Activated CD4-positive, CD25-positive, alpha-beta regulatory T cell (primary cell): ENCODE results near the gene ANKRD33B.
"Not testable (repeated sequence)": the region's sequence is repeated elsewhere in the genome, so short reads cannot be mapped to it uniquely, and the experiment has no call there.

ENCODE experiments used
- DNase-seq, 4 experiments: peaks; one replicate each; lab custom pipeline; 2025; lab: John Stamatoyannopoulos, UW

Gene ANKRD33B

GRCh38 chr5:10660135-10660534 lies 96.3 kb downstream of the ANKRD33B start:
- DNase-seq, result no peak

DNA sequence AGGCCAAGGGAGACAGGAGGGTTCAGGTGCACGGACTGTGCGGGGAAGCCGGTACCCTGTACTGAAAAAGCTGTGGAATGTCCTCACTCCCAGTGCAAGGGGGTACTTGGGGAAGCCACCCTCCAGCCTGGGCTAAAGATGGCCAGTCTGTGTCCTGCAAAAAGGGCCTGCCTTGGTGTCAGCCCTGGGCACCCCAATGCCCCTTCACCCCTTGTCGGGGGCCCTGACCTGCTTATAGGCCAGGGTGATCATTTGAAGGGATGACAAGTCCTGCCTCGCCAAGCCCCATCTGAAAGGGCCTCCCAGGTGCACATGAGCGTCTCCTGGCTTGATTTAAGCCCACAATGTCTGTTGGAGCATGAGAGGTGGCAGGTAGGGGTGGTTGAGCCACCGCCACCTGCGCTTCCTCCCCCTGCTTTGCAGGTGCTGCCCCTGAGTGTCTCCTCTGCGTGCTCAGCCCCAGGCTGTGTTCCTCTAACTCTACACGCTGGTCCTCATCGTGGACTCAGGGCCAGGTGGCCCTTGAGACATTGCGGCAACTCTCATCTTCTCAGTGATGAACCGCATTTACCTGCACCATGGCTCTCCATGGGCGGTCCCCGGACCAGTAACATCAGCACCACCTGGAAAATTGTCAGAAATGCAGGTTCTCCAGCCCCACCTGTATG lies 97.0 kb downstream of the ANKRD33B start:
- DNase-seq, result no peak

GRCh38 chr5:10661401-10661800 lies 97.5 kb downstream of the ANKRD33B start:
- DNase-seq, result no peak

DNA sequence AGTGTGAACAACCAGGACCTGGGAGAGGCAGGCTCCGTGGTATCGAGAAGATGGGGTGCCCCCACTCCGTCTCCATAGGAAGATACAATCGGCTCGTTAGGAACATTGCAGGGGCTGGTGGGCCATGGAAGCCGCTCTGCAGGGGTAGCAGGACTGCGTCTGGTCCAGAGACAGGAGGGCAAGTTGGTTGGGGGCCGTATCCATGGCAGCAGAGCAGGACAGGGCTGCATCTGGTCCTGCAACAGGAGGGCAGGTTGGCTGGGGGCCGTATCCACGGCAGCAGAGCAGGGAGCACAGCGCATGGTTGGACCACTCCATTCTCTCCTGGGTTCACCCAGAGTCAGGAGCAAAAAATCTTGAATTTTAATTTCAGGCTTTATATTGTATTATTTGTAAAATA lies 98.2 kb downstream of the ANKRD33B start:
- no peak for DNase-seq

GRCh38 chr5:10662661-10663488 lies 99.0 kb downstream of the ANKRD33B start:
- no peak for DNase-seq

DNA sequence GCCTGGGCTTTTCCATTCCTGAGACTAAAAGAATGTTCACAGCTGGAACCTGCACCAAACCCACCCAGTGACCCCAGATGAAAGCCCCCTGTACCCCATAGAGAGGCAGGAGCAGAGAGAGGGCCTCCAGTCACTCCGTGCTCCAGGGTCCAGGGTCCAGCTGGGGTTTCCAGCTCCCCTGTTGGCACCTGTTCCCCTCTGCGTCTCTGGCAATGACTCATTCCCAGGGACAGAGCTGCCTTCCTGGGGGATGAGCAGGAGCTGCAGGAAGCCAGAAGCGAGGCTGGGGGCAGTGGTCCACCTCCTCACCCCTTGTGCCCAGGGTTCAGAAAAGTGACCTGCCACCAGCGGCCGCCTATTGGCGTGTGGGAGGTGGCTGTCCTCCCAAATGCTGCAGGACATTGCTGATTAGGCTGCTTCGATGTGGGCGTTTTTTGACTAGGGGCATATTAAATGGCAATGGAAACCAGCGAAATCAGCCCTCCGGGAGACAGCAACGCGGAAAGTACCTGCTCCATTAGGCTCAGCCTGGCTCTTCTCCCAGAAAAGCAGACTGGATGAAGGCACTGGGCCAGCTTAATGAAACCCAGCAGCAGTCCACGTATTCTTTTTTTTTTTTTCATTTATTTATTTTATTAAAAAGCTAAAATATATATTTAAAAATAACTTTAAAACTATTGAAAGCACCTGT lies 99.8 kb downstream of the ANKRD33B start:
- no peak for DNase-seq

DNA sequence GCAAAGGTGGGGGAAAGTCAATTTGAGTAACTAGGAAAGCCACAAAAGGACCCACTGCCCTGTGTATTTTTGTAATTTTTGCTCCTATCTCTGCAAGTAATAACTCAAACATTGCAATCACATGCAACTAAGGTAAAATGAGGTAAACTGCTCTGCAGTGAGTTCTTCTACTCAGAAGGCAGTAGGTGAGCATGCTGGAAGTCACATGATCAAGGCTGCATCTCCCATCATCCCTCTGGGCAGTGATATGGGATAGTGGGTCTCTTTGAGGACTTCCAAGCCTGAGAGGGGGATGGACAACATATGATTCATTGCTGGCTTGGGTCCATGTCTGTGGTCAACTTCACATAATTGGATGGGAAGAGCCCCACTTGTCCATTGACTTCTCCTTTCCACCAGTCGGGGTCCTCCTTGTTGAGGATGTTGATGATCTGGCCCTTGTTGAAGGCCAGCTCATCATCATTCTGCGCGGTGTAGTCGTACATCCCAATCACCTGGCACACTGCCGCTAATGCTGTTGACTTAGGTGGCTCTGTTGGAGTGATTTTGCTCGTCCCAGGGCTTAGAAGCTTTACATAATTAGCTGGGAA lies 100.4 kb downstream of the ANKRD33B start:
- not testable (repeated sequence) for DNase-seq

- DNase-seq, result no peak
These were observed 101.9 kb downstream of the ANKRD33B start for GRCh38 chr5:10665799-10666198.

DNA sequence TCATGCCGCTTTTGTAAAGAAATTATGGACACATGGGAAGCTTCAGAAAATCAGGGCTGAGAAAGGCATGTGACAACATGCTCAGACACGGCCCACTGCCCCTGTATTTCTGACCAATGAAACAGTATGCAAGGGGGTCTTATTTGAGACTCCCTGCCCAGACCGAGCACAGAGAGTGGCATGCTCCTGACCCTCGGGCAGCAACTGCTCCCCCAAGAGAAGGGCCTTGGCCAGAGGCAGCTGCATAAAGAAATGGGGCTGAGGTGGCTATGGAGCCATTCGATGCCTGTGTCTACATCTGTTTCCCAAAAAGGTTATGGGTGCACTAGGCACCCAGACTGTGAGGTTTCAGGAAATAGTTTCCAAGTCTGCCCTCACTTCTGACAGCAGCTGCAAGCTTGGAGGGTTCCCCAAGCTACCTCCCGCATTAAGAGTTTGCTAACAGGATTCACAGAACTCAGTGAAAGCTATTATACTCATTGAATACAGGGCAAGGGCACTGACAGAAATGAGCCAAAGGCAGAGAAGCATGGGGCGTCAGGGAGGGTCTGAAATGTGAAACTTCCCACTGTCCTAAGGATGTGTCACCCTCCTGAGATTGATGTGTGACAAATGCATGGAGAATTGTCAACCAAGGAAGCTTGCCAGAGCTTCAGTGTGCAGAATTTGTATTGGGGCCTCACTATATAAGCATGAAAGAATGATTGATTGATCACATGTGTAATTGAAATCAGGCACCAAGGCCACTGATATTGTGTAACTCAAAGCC lies 102.8 kb downstream of the ANKRD33B start:
- no peak for DNase-seq

DNA sequence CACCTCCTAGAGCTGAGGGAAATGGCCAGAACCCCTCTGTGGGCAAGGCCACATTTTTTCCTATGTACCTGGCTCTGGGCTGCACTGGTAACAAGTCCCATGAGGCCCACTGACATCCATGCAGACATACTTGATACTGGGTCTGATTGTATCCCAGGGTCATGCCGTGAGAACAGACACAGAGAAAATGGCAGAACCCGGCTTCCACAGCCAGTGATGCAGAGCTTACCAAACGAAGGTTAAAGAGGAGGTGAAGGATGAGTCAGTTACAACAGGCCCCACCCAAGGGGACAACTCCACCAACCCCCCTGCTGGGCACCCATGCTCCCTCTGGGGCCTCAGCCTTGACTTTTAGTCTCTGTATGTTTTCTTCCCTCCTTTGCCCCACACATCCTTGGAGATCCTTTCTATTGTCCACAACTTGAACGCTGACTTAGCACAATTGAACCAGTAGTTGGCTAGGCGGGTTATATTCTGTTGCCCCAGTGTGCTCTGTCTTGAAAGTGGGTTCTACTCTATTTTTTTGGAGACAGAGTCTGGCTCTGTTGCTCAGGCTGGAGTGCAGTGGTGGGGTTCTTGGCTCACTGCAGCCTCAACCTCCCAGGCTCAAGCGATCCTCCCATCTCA lies 103.7 kb downstream of the ANKRD33B start:
- no peak for DNase-seq

- DNase-seq, result no peak
These were observed 104.8 kb downstream of the ANKRD33B start for GRCh38 chr5:10668697-10669096.

- no peak for DNase-seq
These were observed 106.1 kb downstream of the ANKRD33B start for GRCh38 chr5:10669983-10670382.

DNA sequence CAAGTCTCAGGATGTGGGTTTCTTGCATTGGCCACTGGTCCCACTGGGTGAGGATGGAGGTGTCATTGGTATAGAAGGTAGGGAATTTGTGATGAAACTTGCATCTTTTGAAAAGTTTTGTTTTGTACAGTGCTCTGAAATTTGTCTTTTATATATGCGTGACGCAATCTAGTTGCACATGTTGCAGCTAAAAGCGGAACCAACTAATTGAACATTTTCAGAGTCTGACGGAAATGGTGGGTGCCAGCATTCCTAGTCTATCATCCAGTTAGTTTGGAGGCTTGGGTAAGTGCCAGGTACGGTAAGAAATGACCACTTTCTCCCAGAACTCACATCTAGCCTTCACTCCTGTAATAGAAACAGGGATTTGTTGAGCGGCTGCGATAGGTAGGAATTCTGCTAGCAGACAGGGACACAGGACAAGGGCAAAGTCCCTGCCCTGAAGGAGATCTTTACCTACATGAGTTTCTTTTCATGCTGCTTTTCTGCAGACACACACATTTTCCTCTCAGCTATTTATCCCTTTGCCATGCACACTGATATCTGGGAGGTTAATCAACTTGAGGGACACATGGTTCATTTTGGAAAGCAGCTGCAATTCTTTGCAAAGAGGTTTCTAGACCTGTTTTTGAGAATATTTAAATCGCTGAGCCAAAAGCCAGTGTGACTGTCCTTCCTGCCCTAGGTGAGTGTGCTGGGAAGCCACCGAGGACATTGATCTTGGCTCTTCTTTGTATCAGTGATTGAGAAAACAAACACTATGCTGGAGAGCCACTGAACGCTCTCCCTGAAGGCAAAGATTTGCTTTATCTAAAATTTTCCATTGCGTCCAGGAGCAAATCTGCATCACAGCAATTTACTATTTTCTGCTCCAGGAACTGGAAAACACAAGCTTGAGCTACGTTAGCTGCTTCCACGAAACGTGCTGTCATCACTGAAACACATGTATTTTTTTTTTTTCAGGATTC lies 107.5 kb downstream of the ANKRD33B start:
- DNase-seq, result no peak

- no peak for DNase-seq
These were observed 108.5 kb downstream of the ANKRD33B start for GRCh38 chr5:10672146-10673016.

GRCh38 chr5:10673017-10673389 lies 109.1 kb downstream of the ANKRD33B start:
- no peak for DNase-seq

DNA sequence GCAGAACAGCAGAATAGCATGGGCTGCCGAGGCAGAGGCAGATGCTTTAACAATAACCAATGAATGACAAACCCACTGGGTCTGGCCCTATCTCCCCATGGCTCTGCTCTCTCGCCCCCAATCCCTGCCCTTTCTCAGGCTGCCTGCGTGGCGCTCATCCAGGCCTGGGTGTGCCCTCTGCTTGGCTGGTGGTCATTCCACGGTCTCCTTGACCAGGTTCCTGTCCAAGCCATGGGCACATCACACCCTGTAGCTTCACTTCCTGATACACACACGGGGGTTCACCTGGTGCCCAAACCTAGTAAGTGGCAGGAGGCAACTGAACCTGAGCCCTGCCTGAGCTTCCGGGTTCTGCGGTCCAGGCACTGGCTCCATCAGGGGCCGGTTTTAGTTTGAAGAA lies 109.5 kb downstream of the ANKRD33B start:
- DNase-seq, result no peak

GRCh38 chr5:10674096-10674495 lies 110.2 kb downstream of the ANKRD33B start:
- DNase-seq, result no peak

GRCh38 chr5:10674582-10674981 lies 110.7 kb downstream of the ANKRD33B start:
- DNase-seq, result no peak

DNA sequence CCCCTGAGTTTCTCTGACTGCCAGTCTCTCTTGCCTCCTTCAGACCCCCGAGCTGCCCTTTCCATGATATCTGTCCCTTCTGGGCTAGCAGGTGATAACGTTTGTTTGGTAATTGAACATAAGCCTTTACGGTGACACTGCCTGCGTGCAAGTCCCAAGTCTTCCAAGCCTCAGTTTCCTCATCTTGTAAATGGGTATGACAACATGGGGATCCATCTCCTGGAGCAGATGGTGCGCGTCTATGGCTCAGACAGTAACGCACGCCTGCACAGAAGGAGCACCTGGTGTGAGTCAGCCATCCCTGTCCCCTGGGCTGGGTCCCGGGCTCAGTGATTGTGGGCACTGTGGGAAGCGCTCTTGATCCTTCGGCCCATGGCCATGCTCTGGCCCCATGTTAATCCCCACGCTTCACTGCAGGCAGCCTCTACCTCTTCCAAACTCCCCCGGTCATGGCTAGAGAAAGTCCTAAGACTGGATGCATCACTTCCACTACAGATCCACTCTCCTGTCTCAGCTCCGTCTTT lies 111.4 kb downstream of the ANKRD33B start:
- DNase-seq, result no peak
